GM18526 (cell line): ENCODE data around the gene TPCN2.

Source experiments
- POLR2A ChIP-seq: IDR thresholded peaks from 3 replicates; pipeline ENCODE4 v1.6.1; 2011; ENCODE audit not compliant: insufficient read length; ENCODE audit errors: extremely low read depth

The TPCN2 gene

GRCh38 chr11:69027704-69028372 lies 20.9 kb upstream of the TPCN2 start:
- no peak for TF ChIP-seq POLR2A

GRCh38 chr11:69030301-69030700 lies 18.4 kb upstream of the TPCN2 start:
- no peak for TF ChIP-seq POLR2A

GRCh38 chr11:69032833-69033232 lies 15.9 kb upstream of the TPCN2 start:
- TF ChIP-seq POLR2A = no peak

GRCh38 chr11:69033431-69033830 lies 15.3 kb upstream of the TPCN2 start:
- TF ChIP-seq POLR2A = no peak

- no peak for TF ChIP-seq POLR2A
Measured at GRCh38 chr11:69034123-69034867, 14.4 kb upstream of the TPCN2 start.

- no peak for TF ChIP-seq POLR2A
Measured at GRCh38 chr11:69035150-69035945, 13.4 kb upstream of the TPCN2 start.

- no peak for TF ChIP-seq POLR2A
Measured at GRCh38 chr11:69035946-69036340, 12.8 kb upstream of the TPCN2 start.

GRCh38 chr11:69037074-69037473 lies 11.7 kb upstream of the TPCN2 start:
- TF ChIP-seq POLR2A = no peak

GRCh38 chr11:69037544-69037943 lies 11.2 kb upstream of the TPCN2 start:
- no peak for TF ChIP-seq POLR2A

GRCh38 chr11:69039501-69039900 lies 9.2 kb upstream of the TPCN2 start:
- no peak for TF ChIP-seq POLR2A

GRCh38 chr11:69040051-69040450 lies 8.7 kb upstream of the TPCN2 start:
- TF ChIP-seq POLR2A = no peak

GRCh38 chr11:69040581-69041260 lies 8.0 kb upstream of the TPCN2 start:
- TF ChIP-seq POLR2A = no peak

- TF ChIP-seq POLR2A = no peak
Measured at GRCh38 chr11:69041516-69041915, 7.2 kb upstream of the TPCN2 start.

GRCh38 chr11:69044111-69045013 lies 4.4 kb upstream of the TPCN2 start:
- TF ChIP-seq POLR2A = no peak
